Measurements from ENCODE around the gene CHAD. TPM values are rescaled to one million over a fixed set of nuclear protein-coding genes. Genes with fewer than 3 reads are reported as not detected.
A peak's percentile ranks its signal among the peaks of the same experiment; 100 is the strongest.

CHAD gene
- total and polyA plus RNA-seq, 2 of the 13 experiments (the other 11 are each of a cell fraction or from before 2014, with no cell fraction given), result 1.4 TPM; not detected in 1

DNA sequence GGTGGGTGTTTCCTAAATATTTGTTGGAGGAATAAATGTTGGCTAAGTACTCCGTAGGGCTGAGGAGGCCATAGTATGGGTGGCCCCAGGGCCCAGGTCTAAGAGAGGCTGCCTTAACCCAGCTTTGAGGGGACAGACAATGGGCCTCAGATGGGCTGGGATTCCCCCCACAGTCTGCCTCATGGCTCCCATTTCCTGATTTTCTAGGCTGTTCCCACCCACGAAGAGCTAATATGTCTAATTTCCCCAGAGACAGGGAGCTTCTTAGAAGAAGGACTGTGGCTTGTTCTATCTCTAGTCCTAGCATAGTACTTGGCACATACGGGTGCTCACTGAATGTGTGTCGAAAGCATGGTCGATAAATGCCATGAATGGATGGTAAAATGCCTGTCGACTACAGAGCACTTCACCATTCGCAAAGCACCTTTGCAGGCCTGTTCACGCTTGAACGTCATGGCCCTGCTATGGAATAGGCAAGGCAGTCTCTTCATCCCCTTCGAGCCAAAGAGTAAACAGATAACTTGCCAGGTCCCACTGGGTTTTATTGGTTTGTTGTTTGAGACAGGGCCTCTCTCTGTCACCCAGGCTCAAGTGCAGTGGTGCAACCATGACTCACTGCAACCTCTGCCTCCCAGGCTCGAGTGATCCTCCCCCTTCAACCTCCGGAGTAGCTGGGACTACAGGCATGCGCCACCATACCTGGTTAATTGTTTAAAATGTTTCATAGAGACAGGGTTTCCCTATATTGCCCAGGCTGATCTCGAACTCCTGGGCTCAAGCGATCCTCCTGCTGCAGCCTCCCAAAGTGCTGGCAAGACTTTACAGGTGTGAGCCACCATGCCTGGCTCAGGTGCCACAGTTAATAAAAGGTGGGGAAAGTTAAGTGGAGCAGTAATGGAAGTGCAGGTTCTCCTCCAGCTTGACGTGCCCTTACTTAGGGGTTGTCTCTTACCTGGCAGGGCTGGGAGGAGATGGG is 9.7 kb downstream of the CHAD start (continued):
- TF ChIP-seq ARNT2 (CRISPR knock-in tag; IDR thresholded peaks at IDR 0.05; ENCODE audit: low read depth) (peak; percentile 57; the same call in 1 of the 2 replicates), ETV6 (CRISPR knock-in tag; conservative IDR thresholded peaks at IDR 0.05) (no peak), PHF5A (CRISPR knock-in tag; IDR thresholded peaks at IDR 0.05; ENCODE audit: low read depth, unreplicated experiment) (peak; percentile 54), KAT8 (CRISPR knock-in tag; IDR thresholded peaks at IDR 0.05) (peak; percentile 66; the same call in 1 of the 2 replicates), RORA (CRISPR knock-in tag; IDR thresholded peaks at IDR 0.05) (no peak), CBX1 (IDR thresholded peaks at IDR 0.05; ENCODE audit: low read depth) (peak; percentile 40), MED1 (CRISPR knock-in tag; IDR thresholded peaks at IDR 0.05) (peak; percentile 82), ATM (IDR thresholded peaks at IDR 0.05; ENCODE audit: borderline replicate concordance) (no peak), GABPA (IDR thresholded peaks at IDR 0.05; ENCODE audit: low read depth, low read length) (no peak), GABPA (CRISPR knock-in tag; IDR thresholded peaks at IDR 0.05; ENCODE audit: low read depth) (peak; percentile 10; the same call in 1 of the 2 replicates), RFXAP (CRISPR knock-in tag; IDR thresholded peaks at IDR 0.05; ENCODE audit: borderline replicate concordance) (peak; percentile 43; the same call in 1 of the 2 replicates), ZKSCAN5 (CRISPR knock-in tag; IDR thresholded peaks at IDR 0.05) (no peak), ZNF205 (CRISPR knock-in tag; IDR thresholded peaks at IDR 0.05) (peak; percentile 43; the same call in 1 of the 2 replicates), FOXA3 (CRISPR knock-in tag; IDR thresholded peaks at IDR 0.05) (peak; percentile 88), MTA3 (CRISPR knock-in tag; IDR thresholded peaks at IDR 0.05) (no peak), CEBPG (CRISPR knock-in tag; IDR thresholded peaks at IDR 0.05) (peak; percentile 87), GATAD1 (CRISPR knock-in tag; IDR thresholded peaks at IDR 0.05) (0 out of 2 replicates have a peak, but pooled peaks have one; percentile 31), ERF (CRISPR knock-in tag; IDR thresholded peaks at IDR 0.05) (peak; percentile 52; the same call in 1 of the 2 replicates), HDAC2 (CRISPR knock-in tag; IDR thresholded peaks at IDR 0.05) (peak; percentile 34; the same call in 1 of the 2 replicates), KDM5B (CRISPR knock-in tag; IDR thresholded peaks at IDR 0.05; ENCODE audit: borderline replicate concordance) (peak; percentile 23; the same call in 1 of the 2 replicates), FOSL2 (CRISPR knock-in tag; IDR thresholded peaks at IDR 0.05) (peak; percentile 99), ZNF589 (CRISPR knock-in tag; conservative IDR thresholded peaks at IDR 0.05) (peak; percentile 67), ZNF772 (CRISPR knock-in tag; IDR thresholded peaks at IDR 0.05) (peak; percentile 80; the same call in 1 of the 2 replicates), AHR (CRISPR knock-in tag; IDR thresholded peaks at IDR 0.05) (no peak)
- TF ChIP-seq, protein P1, sequence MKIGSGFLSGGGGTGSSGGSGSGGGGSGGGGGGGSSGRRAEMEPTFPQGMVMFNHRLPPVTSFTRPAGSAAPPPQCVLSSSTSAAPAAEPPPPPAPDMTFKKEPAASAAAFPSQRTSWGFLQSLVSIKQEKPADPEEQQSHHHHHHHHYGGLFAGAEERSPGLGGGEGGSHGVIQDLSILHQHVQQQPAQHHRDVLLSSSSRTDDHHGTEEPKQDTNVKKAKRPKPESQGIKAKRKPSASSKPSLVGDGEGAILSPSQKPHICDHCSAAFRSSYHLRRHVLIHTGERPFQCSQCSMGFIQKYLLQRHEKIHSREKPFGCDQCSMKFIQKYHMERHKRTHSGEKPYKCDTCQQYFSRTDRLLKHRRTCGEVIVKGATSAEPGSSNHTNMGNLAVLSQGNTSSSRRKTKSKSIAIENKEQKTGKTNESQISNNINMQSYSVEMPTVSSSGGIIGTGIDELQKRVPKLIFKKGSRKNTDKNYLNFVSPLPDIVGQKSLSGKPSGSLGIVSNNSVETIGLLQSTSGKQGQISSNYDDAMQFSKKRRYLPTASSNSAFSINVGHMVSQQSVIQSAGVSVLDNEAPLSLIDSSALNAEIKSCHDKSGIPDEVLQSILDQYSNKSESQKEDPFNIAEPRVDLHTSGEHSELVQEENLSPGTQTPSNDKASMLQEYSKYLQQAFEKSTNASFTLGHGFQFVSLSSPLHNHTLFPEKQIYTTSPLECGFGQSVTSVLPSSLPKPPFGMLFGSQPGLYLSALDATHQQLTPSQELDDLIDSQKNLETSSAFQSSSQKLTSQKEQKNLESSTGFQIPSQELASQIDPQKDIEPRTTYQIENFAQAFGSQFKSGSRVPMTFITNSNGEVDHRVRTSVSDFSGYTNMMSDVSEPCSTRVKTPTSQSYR (CRISPR knock-in tag; IDR thresholded peaks at IDR 0.05; ENCODE audit: borderline replicate concordance), result peak; percentile 67; the same call in 1 of the 2 replicates
- TF ChIP-seq, protein P2, sequence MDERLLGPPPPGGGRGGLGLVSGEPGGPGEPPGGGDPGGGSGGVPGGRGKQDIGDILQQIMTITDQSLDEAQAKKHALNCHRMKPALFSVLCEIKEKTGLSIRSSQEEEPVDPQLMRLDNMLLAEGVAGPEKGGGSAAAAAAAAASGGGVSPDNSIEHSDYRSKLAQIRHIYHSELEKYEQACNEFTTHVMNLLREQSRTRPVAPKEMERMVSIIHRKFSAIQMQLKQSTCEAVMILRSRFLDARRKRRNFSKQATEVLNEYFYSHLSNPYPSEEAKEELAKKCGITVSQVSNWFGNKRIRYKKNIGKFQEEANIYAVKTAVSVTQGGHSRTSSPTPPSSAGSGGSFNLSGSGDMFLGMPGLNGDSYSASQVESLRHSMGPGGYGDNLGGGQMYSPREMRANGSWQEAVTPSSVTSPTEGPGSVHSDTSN (CRISPR knock-in tag; IDR thresholded peaks at IDR 0.05), result 0 out of 2 replicates have a peak, but pooled peaks have one; percentile 8
- TF ChIP-seq, protein P3, sequence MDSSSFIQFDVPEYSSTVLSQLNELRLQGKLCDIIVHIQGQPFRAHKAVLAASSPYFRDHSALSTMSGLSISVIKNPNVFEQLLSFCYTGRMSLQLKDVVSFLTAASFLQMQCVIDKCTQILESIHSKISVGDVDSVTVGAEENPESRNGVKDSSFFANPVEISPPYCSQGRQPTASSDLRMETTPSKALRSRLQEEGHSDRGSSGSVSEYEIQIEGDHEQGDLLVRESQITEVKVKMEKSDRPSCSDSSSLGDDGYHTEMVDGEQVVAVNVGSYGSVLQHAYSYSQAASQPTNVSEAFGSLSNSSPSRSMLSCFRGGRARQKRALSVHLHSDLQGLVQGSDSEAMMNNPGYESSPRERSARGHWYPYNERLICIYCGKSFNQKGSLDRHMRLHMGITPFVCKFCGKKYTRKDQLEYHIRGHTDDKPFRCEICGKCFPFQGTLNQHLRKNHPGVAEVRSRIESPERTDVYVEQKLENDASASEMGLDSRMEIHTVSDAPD (CRISPR knock-in tag; IDR thresholded peaks at IDR 0.05), result peak; percentile 86
